Measurements from ENCODE around the gene DMRTB1. TPM values are rescaled to one million over a fixed set of nuclear protein-coding genes. Genes with fewer than 3 reads are reported as not detected.

DMRTB1 gene
- total and polyA plus RNA-seq, 9 of the 15 experiments (the other 6 are each of a cell fraction or from before 2014, with no cell fraction given), result 0.06 to 0.35 (median 0.13) TPM; not detected in 3

GRCh38 chr1:53509775-53510174 is 50.6 kb downstream of the DMRTB1 start:
- Histone ChIP-seq H3K27me3 (ENCODE audit: control insufficient read depth in 2 of 2, insufficient read depth in 2 of 2, low read length in 2 of 2) (peaks cover 51 to 94% of the 10 kb centered on the region in 2 experiments), H3K4me3 (no peak overlapping the region), H3K9me3 (replicated peaks; ENCODE audit: control insufficient read depth, insufficient read depth, low read depth, low read length) (no peaks in the 10 kb centered on the region), H3K36me3 (ENCODE audit: control insufficient read depth, insufficient read depth, low read length) (no peaks in the 10 kb centered on the region), H3K4me1 (replicated peaks in 1 of 2; ENCODE audit: control insufficient read depth in 2 of 2, insufficient read depth in 2 of 2, low read length in 2 of 2) (peaks cover 0 to 15% of the 10 kb centered on the region in 2 experiments; a peak in 1 of 5 replicates), H3K79me2 (ENCODE audit: control insufficient read depth, insufficient read depth, low read length) (no peaks in the 10 kb centered on the region), H3K27ac (ENCODE audit: extremely low read depth, low read depth, low read length) (no peak overlapping the region), H3K4me2 (ENCODE audit: insufficient read depth, low read length) (no peak overlapping the region), H4K20me1 (replicated peaks; ENCODE audit: control insufficient read depth, insufficient read depth, low read length) (peaks cover 7% of the 10 kb centered on the region), H2AFZ (ENCODE audit: low read depth, low read length) (no peak overlapping the region), H3K9me1 (ENCODE audit: control insufficient read depth, insufficient read depth, low read length) (peaks cover 4% of the 10 kb centered on the region), H3K9ac (ENCODE audit: insufficient read depth in 1 of 2, low read depth in 2 of 2, low read length in 2 of 2) (no peak overlapping the region)
- ChIA-PET CTCF (ENCODE audit: low intra/inter-chr PET ratio) (no interaction called here), POLR2A (interaction anchor here (0.5 to 0.7 kb wide), 2 partner anchors 8 to 22 kb away, joined by 3 to 4 read pairs; no protein-coding TSS in a partner anchor)
- intact Hi-C loops (cut with micrococcal nuclease) (no loop called here), in situ Hi-C loops (cut with MboI) (no loop called here)
- BruUV-seq (replicated peaks), result no TSS peak
- FAIRE-seq (no peak), DNase-seq (ENCODE audit: extremely low read depth in 1 of 4, low spot score in 3 of 4) (no peak), ATAC-seq (no peak)
- no peak for TF ChIP-seq DLX4 (CRISPR knock-in tag; IDR thresholded peaks at IDR 0.05)
- no peak for TF ChIP-seq HMGXB4 (CRISPR knock-in tag; IDR thresholded peaks at IDR 0.05)
- TF ChIP-seq ZBTB5 (IDR thresholded peaks at IDR 0.05), result no peak
- TF ChIP-seq ZNF609 (CRISPR knock-in tag; IDR thresholded peaks at IDR 0.05; ENCODE audit: borderline replicate concordance), result no peak
- TF ChIP-seq PRDM10 (IDR thresholded peaks at IDR 0.05; ENCODE audit: partially characterized antibody), result no peak
- 2% methylated on average over 13 of the region's 13 CpGs for WGBS (ENCODE audit: insufficient coverage, low coverage, missing lambda C conversion rate)

All from K562 (cell line).